Body of pancreas (tissue), 4 donors: ENCODE measurements around the gene CD52.

Experiments used
- POLR2A ChIP-seq, 3 donors: fragments of 450-650 bp; IDR thresholded peaks; one replicate each; pipeline ENCODE4 v1.6.1; 2016; ENCODE audit warnings: antibody characterized with exemption in 3 of 3, mild to moderate bottlenecking in 2 of 3
- TF ChIP-seq, protein P1 (sequence below), 7 experiments: fragments of 450-650 bp in 4 of 7; fragments of 200-600 bp in 3 of 7; sonication (generic) in 3 of 7; IDR thresholded peaks; one replicate each; pipeline ENCODE4 v1.5.1; 2016 to 2019; ENCODE audit warnings: antibody characterized with exemption in 7 of 7

DNA sequence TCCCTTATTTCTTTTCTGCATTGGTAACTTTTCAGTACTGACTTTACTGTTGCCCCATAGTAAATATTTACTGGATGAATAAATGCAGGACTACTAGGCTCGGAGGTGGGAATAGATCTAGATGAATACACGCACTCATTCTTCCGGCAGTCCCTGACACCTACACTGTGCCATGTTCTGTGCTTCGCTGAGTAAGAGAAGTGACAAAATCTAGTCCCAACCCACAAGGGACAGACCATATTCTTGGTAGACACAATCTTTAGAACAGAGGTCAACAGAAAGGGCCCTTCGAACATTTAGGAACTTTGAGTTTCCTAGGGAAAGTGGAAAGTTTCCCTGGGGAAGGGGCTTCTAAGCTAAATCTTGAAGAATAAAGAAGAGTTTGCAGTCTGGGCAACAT lies 3.3 kb upstream of the CD52 start:
- TF ChIP-seq, protein P1, sequence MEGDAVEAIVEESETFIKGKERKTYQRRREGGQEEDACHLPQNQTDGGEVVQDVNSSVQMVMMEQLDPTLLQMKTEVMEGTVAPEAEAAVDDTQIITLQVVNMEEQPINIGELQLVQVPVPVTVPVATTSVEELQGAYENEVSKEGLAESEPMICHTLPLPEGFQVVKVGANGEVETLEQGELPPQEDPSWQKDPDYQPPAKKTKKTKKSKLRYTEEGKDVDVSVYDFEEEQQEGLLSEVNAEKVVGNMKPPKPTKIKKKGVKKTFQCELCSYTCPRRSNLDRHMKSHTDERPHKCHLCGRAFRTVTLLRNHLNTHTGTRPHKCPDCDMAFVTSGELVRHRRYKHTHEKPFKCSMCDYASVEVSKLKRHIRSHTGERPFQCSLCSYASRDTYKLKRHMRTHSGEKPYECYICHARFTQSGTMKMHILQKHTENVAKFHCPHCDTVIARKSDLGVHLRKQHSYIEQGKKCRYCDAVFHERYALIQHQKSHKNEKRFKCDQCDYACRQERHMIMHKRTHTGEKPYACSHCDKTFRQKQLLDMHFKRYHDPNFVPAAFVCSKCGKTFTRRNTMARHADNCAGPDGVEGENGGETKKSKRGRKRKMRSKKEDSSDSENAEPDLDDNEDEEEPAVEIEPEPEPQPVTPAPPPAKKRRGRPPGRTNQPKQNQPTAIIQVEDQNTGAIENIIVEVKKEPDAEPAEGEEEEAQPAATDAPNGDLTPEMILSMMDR (IDR thresholded peaks at IDR 0.05), result no peak
- no peak for TF ChIP-seq POLR2A (IDR thresholded peaks at IDR 0.05)
